GOT3 (cell line): ENCODE data around the gene PLXNC1.

Source experiments
- DNase-seq: peaks from one replicate; lab custom pipeline; 2025; ENCODE audit warnings: mixed read lengths; lab: John Stamatoyannopoulos, UW

Gene PLXNC1

GRCh38 chr12:94180558-94181296 is 32.4 kb downstream of the PLXNC1 start:
- DNase-seq = no peak

GRCh38 chr12:94182986-94183707 is 34.8 kb downstream of the PLXNC1 start:
- DNase-seq = no peak

- DNase-seq = no peak
Observed at GRCh38 chr12:94183708-94184379, 35.5 kb downstream of the PLXNC1 start.

- DNase-seq = no peak
Observed at GRCh38 chr12:94184995-94185719, 36.8 kb downstream of the PLXNC1 start.

- no peak for DNase-seq
Observed at GRCh38 chr12:94185801-94186200, 37.4 kb downstream of the PLXNC1 start.

GRCh38 chr12:94186278-94187241 is 38.2 kb downstream of the PLXNC1 start:
- DNase-seq = no peak

GRCh38 chr12:94187361-94187760 is 39.0 kb downstream of the PLXNC1 start:
- no peak for DNase-seq

GRCh38 chr12:94190623-94191022 is 42.2 kb downstream of the PLXNC1 start:
- DNase-seq = no peak

- DNase-seq = no peak
Observed at GRCh38 chr12:94191023-94191422, 42.6 kb downstream of the PLXNC1 start.

GRCh38 chr12:94191811-94192210 is 43.4 kb downstream of the PLXNC1 start:
- no peak for DNase-seq

GRCh38 chr12:94192506-94192905 is 44.1 kb downstream of the PLXNC1 start:
- no peak for DNase-seq

- no peak for DNase-seq
Observed at GRCh38 chr12:94193168-94193567, 44.8 kb downstream of the PLXNC1 start.

GRCh38 chr12:94195483-94195882 is 47.1 kb downstream of the PLXNC1 start:
- DNase-seq = no peak

- DNase-seq = no peak
Observed at GRCh38 chr12:94198469-94198868, 50.1 kb downstream of the PLXNC1 start.

- no peak for DNase-seq
Observed at GRCh38 chr12:94198872-94199271, 50.5 kb downstream of the PLXNC1 start.

- no peak for DNase-seq
Observed at GRCh38 chr12:94200069-94200468, 51.7 kb downstream of the PLXNC1 start.

- DNase-seq = no peak
Observed at GRCh38 chr12:94200695-94201094, 52.3 kb downstream of the PLXNC1 start.

- DNase-seq = no peak
Observed at GRCh38 chr12:94202245-94203180, 54.1 kb downstream of the PLXNC1 start.

GRCh38 chr12:94203181-94203546 is 54.8 kb downstream of the PLXNC1 start:
- DNase-seq = no peak

- no peak for DNase-seq
Observed at GRCh38 chr12:94203796-94204195, 55.4 kb downstream of the PLXNC1 start.
